HG02571 (cell line): ENCODE data around the gene COPZ2.
"Not testable (repeated sequence)": the region's sequence is repeated elsewhere in the genome, so short reads cannot be mapped to it uniquely, and the experiment has no call there.

Experiments used
- ATAC-seq: cut with Tn5 transposase; IDR thresholded peaks from one replicate; pipeline ENCODE4 v1.9.1; 2021; ENCODE audit warnings: mild to moderate bottlenecking, moderate library complexity; ENCODE audit not compliant: unreplicated experiment

The COPZ2 gene

GRCh38 chr17:48034734-48035133 lies 2.9 kb downstream of the COPZ2 start:
- not testable (repeated sequence) for ATAC-seq

- ATAC-seq: no peak
Observed at GRCh38 chr17:48031966-48032365, 5.6 kb downstream of the COPZ2 start.

- ATAC-seq: no peak
Observed at GRCh38 chr17:48030531-48030930, 7.1 kb downstream of the COPZ2 start.

- ATAC-seq: no peak
Observed at GRCh38 chr17:48028736-48029135, 8.9 kb downstream of the COPZ2 start.

GRCh38 chr17:48027322-48027981 lies 10.1 kb downstream of the COPZ2 start:
- ATAC-seq: no peak

GRCh38 chr17:48026502-48027321 lies 10.9 kb downstream of the COPZ2 start:
- no peak for ATAC-seq

GRCh38 chr17:48025904-48026501 lies 11.6 kb downstream of the COPZ2 start:
- no peak for ATAC-seq

GRCh38 chr17:48025040-48025903 lies 12.3 kb downstream of the COPZ2 start:
- ATAC-seq: peak; percentile 71

GRCh38 chr17:48024149-48025039 lies 13.2 kb downstream of the COPZ2 start:
- ATAC-seq: no peak

GRCh38 chr17:48023400-48024148 lies 14.0 kb downstream of the COPZ2 start:
- no peak for ATAC-seq

GRCh38 chr17:48022901-48023300 lies 14.7 kb downstream of the COPZ2 start:
- ATAC-seq: no peak

- no peak for ATAC-seq
Observed at GRCh38 chr17:48021934-48022333, 15.7 kb downstream of the COPZ2 start.

GRCh38 chr17:48017817-48018158 lies 19.8 kb downstream of the COPZ2 start:
- ATAC-seq: not testable (repeated sequence)

- no peak for ATAC-seq
Observed at GRCh38 chr17:48016112-48016511, 21.5 kb downstream of the COPZ2 start.

GRCh38 chr17:48014595-48015111 lies 22.9 kb downstream of the COPZ2 start:
- no peak for ATAC-seq

GRCh38 chr17:48013876-48014594 lies 23.6 kb downstream of the COPZ2 start:
- no peak for ATAC-seq

- no peak for ATAC-seq
Observed at GRCh38 chr17:48012654-48013053, 24.9 kb downstream of the COPZ2 start.

- peak; percentile 45 for ATAC-seq
Observed at GRCh38 chr17:48012151-48012520, 25.5 kb downstream of the COPZ2 start.
